ENCODE measurements around the gene AQP12A. TPM values are rescaled to one million over a fixed set of nuclear protein-coding genes. Genes with fewer than 3 reads are reported as not detected.

Gene AQP12A
- polyA plus RNA-seq, 2 of the 4 experiments (the other 2 are of a cell fraction): not detected

- no peak for FAIRE-seq
- H3K4me1 ChIP-seq: no peaks in the 10 kb centered on the region
- no peak for TF ChIP-seq KDM5A (IDR thresholded peaks at IDR 0.05)
- TF ChIP-seq NPAS2 (CRISPR knock-in tag; IDR thresholded peaks at IDR 0.05; ENCODE audit: borderline replicate concordance): no peak
- TF ChIP-seq HES2 (IDR thresholded peaks at IDR 0.05): no peak
- no peak for TF ChIP-seq RCOR1 (IDR thresholded peaks at IDR 0.05; ENCODE audit: low read depth, low read length)
- TF ChIP-seq HEYL (CRISPR knock-in tag; IDR thresholded peaks at IDR 0.05): no peak
- no peak for TF ChIP-seq CHD2 (IDR thresholded peaks at IDR 0.05; ENCODE audit: low read length, partially characterized antibody)
- TF ChIP-seq CBX8 (IDR thresholded peaks at IDR 0.05): no peak
- TF ChIP-seq FOSL2 (IDR thresholded peaks at IDR 0.05): no peak
- TF ChIP-seq FOSL2 (CRISPR knock-in tag; IDR thresholded peaks at IDR 0.05): no peak
- TF ChIP-seq BCL3 (IDR thresholded peaks at IDR 0.05): no peak
- no peak overlapping the region for H3K4me2 ChIP-seq
- CTCF ChIA-PET: no interaction called here
- POLR2A ChIA-PET: no interaction called here
- no peak overlapping the region for H3K4me3 ChIP-seq
- ATAC-seq: no peak
- DNase-seq (ENCODE audit: low read depth in 1 of 2, low spot score in 1 of 2): no peak
- WGBS (ENCODE audit: missing lambda C conversion rate): 72% methylated on average over 13 of the region's 15 CpGs
- no peak overlapping the region for H3K27ac ChIP-seq
- H3K9me3 ChIP-seq: no peaks in the 10 kb centered on the region
These were observed 53.8 kb downstream of the AQP12A start for GRCh38 chr2:240745456-240745855.

- no peak overlapping the region for H3K27ac ChIP-seq
- H3K9me3 ChIP-seq: no peaks in the 10 kb centered on the region
- ChIA-PET CTCF (no interaction called here), POLR2A (no interaction called here)
- no peak for FAIRE-seq
- H3K4me2 ChIP-seq: no peak overlapping the region
- 50% methylated on average over 4 of the region's 15 CpGs for WGBS (ENCODE audit: missing lambda C conversion rate)
- DNase-seq (ENCODE audit: low read depth in 1 of 2, low spot score in 1 of 2): no peak
- no peaks in the 10 kb centered on the region for H3K4me1 ChIP-seq
- no peak for ATAC-seq
- TF ChIP-seq ZFP36 (IDR thresholded peaks at IDR 0.05; ENCODE audit: borderline replicate concordance, partially characterized antibody): no peak
- TF ChIP-seq MAZ (IDR thresholded peaks at IDR 0.05; ENCODE audit: borderline replicate concordance, low read depth, low read length): no peak
- TF ChIP-seq ZNF302 (CRISPR knock-in tag; IDR thresholded peaks at IDR 0.05): no peak
- TF ChIP-seq BHLHE40 (IDR thresholded peaks at IDR 0.05; ENCODE audit: low read depth, low read length): no peak
- no peak for TF ChIP-seq CHD4 (IDR thresholded peaks at IDR 0.05; ENCODE audit: borderline replicate concordance)
- TF ChIP-seq FOSB (CRISPR knock-in tag; IDR thresholded peaks at IDR 0.05): no peak
- TF ChIP-seq REST (IDR thresholded peaks at IDR 0.05): no peak
- TF ChIP-seq ELK1 (IDR thresholded peaks at IDR 0.05; ENCODE audit: low read depth, low read length): no peak
- TF ChIP-seq EHF (CRISPR knock-in tag; IDR thresholded peaks at IDR 0.05): no peak
- no peak for TF ChIP-seq HES2 (IDR thresholded peaks at IDR 0.05)
- no peak overlapping the region for H3K4me3 ChIP-seq
These were observed 54.3 kb downstream of the AQP12A start for GRCh38 chr2:240745962-240746361.
